PC-9 (cell line): ENCODE data around the gene ATP1B1. TPM values are rescaled to one million over a fixed set of nuclear protein-coding genes. Genes with fewer than 3 reads are reported as not detected.

Experiments used
- BruUV-seq: library from RNA; stranded (reverse); fragments of 400-500 nt; replicated peaks from 2 replicates; lab custom pipeline; 2021; lab: Mats Ljungman, UMichigan
- CTCF ChIA-PET: fragments of 300-600 bp; sonication (Branson Sonifier 250); formaldehyde crosslinking; loops from one replicate; lab custom pipeline; 2022; ENCODE audit warnings: antibody characterized with exemption; lab: Charles Lee
- POLR2A ChIA-PET: fragments of 300-600 bp; sonication (Branson Sonifier 250); formaldehyde crosslinking; loops from one replicate; lab custom pipeline; 2022; ENCODE audit warnings: antibody characterized with exemption; ENCODE audit not compliant: unreplicated experiment; lab: Charles Lee
- DNase-seq, 2 experiments: peaks; one replicate each; pipeline versions ENCODE4 v3.0.0 to v3.0.0-alpha.2; 2015 to 2022; ENCODE audit warnings: mixed read lengths in 1 of 2
- H2AFZ ChIP-seq: fragments of 200-600 bp; sonication (generic); 2 replicates; pipeline ENCODE4 v1.8.1; 2017; ENCODE audit warnings: antibody characterized with exemption
- H3F3A ChIP-seq: fragments of 200-600 bp; sonication (generic); 2 replicates; pipeline ENCODE4 v1.8.1; 2017; ENCODE audit warnings: antibody characterized with exemption, mild to moderate bottlenecking, low read depth; ENCODE audit not compliant: insufficient read depth
- H3K27ac ChIP-seq: fragments of 200-600 bp; sonication (generic); 2 replicates; pipeline ENCODE4 v1.6.1; 2016; ENCODE audit warnings: mixed run types
- H3K27me3 ChIP-seq: fragments of 200-600 bp; sonication (generic); 2 replicates; pipeline ENCODE4 v1.6.1; 2016; ENCODE audit warnings: low read depth, mixed run types; ENCODE audit not compliant: insufficient read depth
- H3K36me3 ChIP-seq: fragments of 200-600 bp; sonication (generic); 2 replicates; pipeline ENCODE4 v1.6.1; 2016; ENCODE audit warnings: low read depth, mixed run types
- H3K4me1 ChIP-seq: fragments of 200-600 bp; sonication (generic); replicated peaks from 2 replicates; pipeline ENCODE4 v1.6.1; 2016; ENCODE audit warnings: mixed run types; ENCODE audit not compliant: insufficient read depth
- H3K4me2 ChIP-seq: fragments of 200-600 bp; sonication (generic); 2 replicates; pipeline ENCODE4 v1.6.1; 2017; ENCODE audit warnings: mixed run types
- H3K4me3 ChIP-seq: fragments of 200-600 bp; sonication (generic); 2 replicates; pipeline ENCODE4 v1.6.1; 2016; ENCODE audit warnings: mixed run types
- H3K79me2 ChIP-seq: fragments of 200-600 bp; sonication (generic); 2 replicates; pipeline ENCODE4 v1.6.1; 2017; ENCODE audit warnings: low read depth, mixed run types
- H3K9me2 ChIP-seq: fragments of 200-600 bp; sonication (generic); 2 replicates; pipeline ENCODE4 v1.8.1; 2017; ENCODE audit warnings: mild to moderate bottlenecking; ENCODE audit not compliant: insufficient read depth
- H3K9me3 ChIP-seq: fragments of 200-600 bp; sonication (generic); 2 replicates; pipeline ENCODE4 v1.8.1; 2016; ENCODE audit warnings: low read depth; ENCODE audit not compliant: insufficient read depth
- H4K20me1 ChIP-seq: fragments of 200-600 bp; sonication (generic); 2 replicates; pipeline ENCODE4 v1.8.1; 2017; ENCODE audit not compliant: insufficient read depth
- CTCF ChIP-seq: fragments of 200-600 bp; sonication (generic); conservative IDR thresholded peaks from 2 replicates; pipeline ENCODE4 v1.6.1; 2017; ENCODE audit warnings: mixed run types, antibody characterized with exemption, mild to moderate bottlenecking, moderate library complexity
- EZH2 ChIP-seq: fragments of 200-600 bp; sonication (generic); IDR thresholded peaks from 2 replicates; pipeline ENCODE4 v1.8.0; 2017; ENCODE audit warnings: antibody characterized with exemption, low read depth
- intact Hi-C: fragments of 100-400 bp; cut with micrococcal nuclease; formaldehyde crosslinking; loops from one replicate; pipeline ENCODE4 v1.10.0; 2022; ENCODE audit not compliant: unreplicated experiment
- total RNA-seq: library from RNA; stranded (reverse); gene quantifications from 2 replicates; pipeline ENCODE4 v1.2.3, GENCODE V29; 2021

The ATP1B1 gene
- total RNA-seq, 1 experiment from 2014 or later, result 110 TPM

- POLR2A ChIA-PET, result no interaction called here
- intact Hi-C loops, result no loop called here
- TF ChIP-seq EZH2, result no peak
- no peak for TF ChIP-seq CTCF
Observed at GRCh38 chr1:169156580-169156979, 50.1 kb downstream of the ATP1B1 start.

GRCh38 chr1:169160845-169161495, 54.5 kb downstream of the ATP1B1 start:
- no peaks in the 10 kb centered on the region for H3K27me3 ChIP-seq
- no peaks in the 10 kb centered on the region for H3K36me3 ChIP-seq
- peaks cover 4% of the 10 kb centered on the region; the same call in 1 of the 2 replicates for H3K9me3 ChIP-seq
- intact Hi-C loops, result no loop called here
- no peak overlapping the region for H3K4me2 ChIP-seq
- H3K4me3 ChIP-seq, result no peak overlapping the region
- no TSS peak for BruUV-seq
- CTCF ChIA-PET, result no interaction called here
- no peak for TF ChIP-seq EZH2
- TF ChIP-seq CTCF, result no peak
- no peaks in the 10 kb centered on the region for H3F3A ChIP-seq
- no peak overlapping the region for H2AFZ ChIP-seq
- no peak for DNase-seq
- no peaks in the 10 kb centered on the region for H3K9me2 ChIP-seq
- H3K27ac ChIP-seq, result no peak overlapping the region
- no peaks in the 10 kb centered on the region for H3K79me2 ChIP-seq
- POLR2A ChIA-PET, result no interaction called here
- no peaks in the 10 kb centered on the region for H4K20me1 ChIP-seq
- H3K4me1 ChIP-seq, result no peaks in the 10 kb centered on the region

More at GRCh38 chr1:169156580-169156979, 50.1 kb downstream of the ATP1B1 start:
- H3K27me3 ChIP-seq, result no peaks in the 10 kb centered on the region
- no peaks in the 10 kb centered on the region for H3K4me1 ChIP-seq
- H3K4me3 ChIP-seq, result no peak overlapping the region
- CTCF ChIA-PET, result no interaction called here
- DNase-seq, result no peak
- H2AFZ ChIP-seq, result no peak overlapping the region
- H3K36me3 ChIP-seq, result no peaks in the 10 kb centered on the region
- no peaks in the 10 kb centered on the region for H4K20me1 ChIP-seq
- BruUV-seq, result no TSS peak
- H3F3A ChIP-seq, result no peaks in the 10 kb centered on the region
- no peaks in the 10 kb centered on the region for H3K79me2 ChIP-seq
- no peaks in the 10 kb centered on the region for H3K9me3 ChIP-seq
- no peaks in the 10 kb centered on the region for H3K9me2 ChIP-seq
- H3K27ac ChIP-seq, result no peak overlapping the region
- no peak overlapping the region for H3K4me2 ChIP-seq

GRCh38 chr1:169161496-169162194, 55.2 kb downstream of the ATP1B1 start:
- no peaks in the 10 kb centered on the region for H3K4me1 ChIP-seq
- intact Hi-C loops, result no loop called here
- no peak overlapping the region for H3K27ac ChIP-seq
- no peak overlapping the region for H3K4me3 ChIP-seq
- no peaks in the 10 kb centered on the region for H3K9me2 ChIP-seq
- no peaks in the 10 kb centered on the region for H3K36me3 ChIP-seq
- TF ChIP-seq CTCF (no peak), EZH2 (no peak)
- CTCF ChIA-PET, result no interaction called here
- no peak for DNase-seq
- no peaks in the 10 kb centered on the region for H4K20me1 ChIP-seq
- POLR2A ChIA-PET, result no interaction called here
- BruUV-seq, result no TSS peak
- no peaks in the 10 kb centered on the region for H3F3A ChIP-seq
- H2AFZ ChIP-seq, result no peak overlapping the region
- H3K27me3 ChIP-seq, result no peaks in the 10 kb centered on the region
- H3K79me2 ChIP-seq, result no peaks in the 10 kb centered on the region
- peaks cover 4% of the 10 kb centered on the region; the same call in 1 of the 2 replicates for H3K9me3 ChIP-seq
- H3K4me2 ChIP-seq, result no peak overlapping the region
